Ureter (tissue), 1 donor: ENCODE data around the gene CCDC120. TPM values are rescaled to one million over a fixed set of nuclear protein-coding genes. Genes with fewer than 3 reads are reported as not detected.

Experiments
- DNase-seq: peaks from one replicate; pipeline ENCODE4 v3.0.0-alpha.2; 2020; ENCODE audit warnings: low spot score
- total RNA-seq: library from RNA; stranded (reverse); gene quantifications from one replicate; pipeline ENCODE4 v1.2.4, GENCODE V29; 2023
- donor health status: DM: yes; HTN: yes; CAD: no.

Gene CCDC120
- total RNA-seq, 1 donor from 2014 or later: 16.9 TPM

- peak; percentile 93 for DNase-seq
These were observed 42.2 kb downstream of the CCDC120 start for GRCh38 chrX:49100704-49101628.

GRCh38 chrX:49101629-49101984, 42.8 kb downstream of the CCDC120 start:
- DNase-seq: no peak

GRCh38 chrX:49102190-49102589, 43.4 kb downstream of the CCDC120 start:
- DNase-seq: no peak

- no peak for DNase-seq
These were observed 44.8 kb downstream of the CCDC120 start for GRCh38 chrX:49103637-49104036.

GRCh38 chrX:49106296-49106695, 47.5 kb downstream of the CCDC120 start:
- no peak for DNase-seq

- DNase-seq: no peak
These were observed 48.1 kb downstream of the CCDC120 start for GRCh38 chrX:49106930-49107329.

- no peak for DNase-seq
These were observed 49.8 kb downstream of the CCDC120 start for GRCh38 chrX:49108641-49109040.

GRCh38 chrX:49110417-49110816, 51.6 kb downstream of the CCDC120 start:
- DNase-seq: no peak

GRCh38 chrX:49111791-49112190, 53.0 kb downstream of the CCDC120 start:
- no peak for DNase-seq

- no peak for DNase-seq
These were observed 57.3 kb downstream of the CCDC120 start for GRCh38 chrX:49116076-49116475.

- DNase-seq: no peak
These were observed 57.9 kb downstream of the CCDC120 start for GRCh38 chrX:49116716-49117115.

GRCh38 chrX:49117581-49117980, 58.8 kb downstream of the CCDC120 start:
- no peak for DNase-seq

Other genes starting within 250 kb of the CCDC120 start
- gene ERAS, start 232.5 kb upstream of the CCDC120 start, total RNA-seq: not detected
- gene PCSK1N, start 223.4 kb upstream of the CCDC120 start, total RNA-seq: 4.5 TPM
- gene TIMM17B, start 161.2 kb upstream of the CCDC120 start, total RNA-seq: 50.6 TPM
- 65.1 TPM for gene PQBP1, start 161.1 kb upstream of the CCDC120 start, total RNA-seq
- 38.4 TPM for gene SLC35A2, start 147.4 kb upstream of the CCDC120 start, total RNA-seq
- gene PIM2, start 140.0 kb upstream of the CCDC120 start, total RNA-seq: 13.6 TPM
- gene OTUD5, start 101.4 kb upstream of the CCDC120 start, total RNA-seq: 53.8 TPM
- 3.4 TPM for gene KCND1, start 87.2 kb upstream of the CCDC120 start, total RNA-seq
- gene GRIPAP1, start 56.7 kb upstream of the CCDC120 start, total RNA-seq: 56.8 TPM
- 45.2 TPM for gene TFE3, start 15.6 kb upstream of the CCDC120 start, total RNA-seq
- gene PRAF2, start 15.0 kb downstream of the CCDC120 start, total RNA-seq: 20.9 TPM
- 60.8 TPM for gene WDR45, start 20.9 kb downstream of the CCDC120 start, total RNA-seq
- gene GPKOW, start 64.7 kb downstream of the CCDC120 start, total RNA-seq: 18.2 TPM
- 12.8 TPM for gene MAGIX, start 103.8 kb downstream of the CCDC120 start, total RNA-seq
- 141 TPM for gene PLP2, start 112.9 kb downstream of the CCDC120 start, total RNA-seq
- gene PRICKLE3, start 127.4 kb downstream of the CCDC120 start, total RNA-seq: 24.7 TPM
- 1.7 TPM for gene SYP, start 141.2 kb downstream of the CCDC120 start, total RNA-seq
- gene CACNA1F, start 174.3 kb downstream of the CCDC120 start, total RNA-seq: 0.49 TPM
- 16.9 TPM for gene CCDC22, start 176.5 kb downstream of the CCDC120 start, total RNA-seq
- 0.49 TPM for gene FOXP3, start 205.7 kb downstream of the CCDC120 start, total RNA-seq
- 6.2 TPM for gene PPP1R3F, start 210.8 kb downstream of the CCDC120 start, total RNA-seq
- gene GAGE10, start 244.6 kb downstream of the CCDC120 start, total RNA-seq: not detected